Neural crest cell (in vitro differentiated cells): ENCODE measurements around the gene ZNF497. TPM values are rescaled to one million over a fixed set of nuclear protein-coding genes. Genes with fewer than 3 reads are reported as not detected.
A peak's percentile ranks its signal among the peaks of the same experiment; 100 is the strongest.

ENCODE experiments used
- DNase-seq: peaks from one replicate; pipeline ENCODE4 v3.0.0; 2021; ENCODE audit warnings: low read depth, mixed read lengths, low spot score
- H3K27ac Mint-ChIP-seq: one replicate; pipeline ENCODE4 v1.8.0; 2021; ENCODE audit warnings: mild to moderate bottlenecking, mixed read lengths; ENCODE audit not compliant: unreplicated experiment
- H3K27me3 Mint-ChIP-seq: 2 replicates; pipeline ENCODE4 v1.8.0; 2021; ENCODE audit warnings: low read depth, mild to moderate bottlenecking, mixed read lengths
- H3K36me3 Mint-ChIP-seq: 2 replicates; pipeline ENCODE4 v1.8.0; 2021; ENCODE audit warnings: low read depth, mild to moderate bottlenecking, mixed read lengths
- H3K4me1 Mint-ChIP-seq: 2 replicates; pipeline ENCODE4 v1.8.0; 2021; ENCODE audit warnings: mixed read lengths
- H3K4me3 Mint-ChIP-seq: one replicate; pipeline ENCODE4 v1.8.0; 2021; ENCODE audit warnings: mild to moderate bottlenecking, mixed read lengths
- H3K9me3 Mint-ChIP-seq: 2 replicates; pipeline ENCODE4 v1.8.0; 2021; ENCODE audit warnings: mixed read lengths
- CTCF ChIP-seq: fragments of 200-600 bp; sonication (generic); conservative IDR thresholded peaks from 2 replicates; pipeline ENCODE4 v1.5.0; 2021; ENCODE audit warnings: antibody characterized with exemption, mild to moderate bottlenecking
- total RNA-seq: library from RNA; stranded (reverse); gene quantifications from 2 replicates; pipeline ENCODE4 v1.2.1, GENCODE V29; 2021

The ZNF497 gene
- total RNA-seq, 1 donor from 2014 or later: 8.4 TPM

- Mint-ChIP-seq H3K36me3 (peaks cover 17% of the 10 kb centered on the region), H3K4me3 (no peak overlapping the region), H3K27ac (no peak overlapping the region), H3K9me3 (no peaks in the 10 kb centered on the region), H3K4me1 (peaks cover 4% of the 10 kb centered on the region), H3K27me3 (no peaks in the 10 kb centered on the region)
- no peak for DNase-seq
- TF ChIP-seq CTCF: no peak
Observed at GRCh38 chr19:58334691-58335249, 27.8 kb downstream of the ZNF497 start.

GRCh38 chr19:58332697-58333096 lies 29.9 kb downstream of the ZNF497 start:
- peaks cover 12% of the 10 kb centered on the region for H3K4me1 Mint-ChIP-seq
- no peaks in the 10 kb centered on the region for H3K36me3 Mint-ChIP-seq
- no peaks in the 10 kb centered on the region for H3K9me3 Mint-ChIP-seq
- H3K27ac Mint-ChIP-seq: no peak overlapping the region
- no peaks in the 10 kb centered on the region for H3K27me3 Mint-ChIP-seq
- no peak overlapping the region for H3K4me3 Mint-ChIP-seq
- no peak for DNase-seq
- no peak for TF ChIP-seq CTCF

GRCh38 chr19:58330458-58330857 lies 32.1 kb downstream of the ZNF497 start:
- H3K9me3 Mint-ChIP-seq: no peaks in the 10 kb centered on the region
- no peaks in the 10 kb centered on the region for H3K27me3 Mint-ChIP-seq
- no peak for DNase-seq
- no peaks in the 10 kb centered on the region for H3K36me3 Mint-ChIP-seq
- no peak overlapping the region for H3K27ac Mint-ChIP-seq
- H3K4me3 Mint-ChIP-seq: peak overlapping the region; percentile 43
- peaks cover 12% of the 10 kb centered on the region for H3K4me1 Mint-ChIP-seq
- no peak for TF ChIP-seq CTCF

GRCh38 chr19:58328999-58329398 lies 33.6 kb downstream of the ZNF497 start:
- peak; percentile 46 for DNase-seq
- Mint-ChIP-seq H3K4me1 (peaks cover 12% of the 10 kb centered on the region), H3K27ac (peak overlapping the region; percentile 6), H3K36me3 (no peaks in the 10 kb centered on the region), H3K27me3 (no peaks in the 10 kb centered on the region), H3K9me3 (no peaks in the 10 kb centered on the region), H3K4me3 (no peak overlapping the region)
- TF ChIP-seq CTCF: peak; percentile 48

GRCh38 chr19:58326914-58327726 lies 35.4 kb downstream of the ZNF497 start, which contains the start of gene ZSCAN22:
Gene ZSCAN22 (plus strand): TSS chr19:58326994. CDS start chr19:58334803, 7,809 bp downstream.
- Mint-ChIP-seq H3K27ac (no peak within 1 kb of the TSS), H3K4me1 (peaks cover 12% of the 10 kb centered on the region), H3K27me3 (no peaks in the 10 kb centered on the region), H3K36me3 (no peaks in the 10 kb centered on the region), H3K9me3 (no peaks in the 10 kb centered on the region), H3K4me3 (no peak within 1 kb of the TSS)
- DNase-seq: peak; percentile 91
- no peak for TF ChIP-seq CTCF
